ENCODE measurements around the gene PALM2AKAP2.
A peak's percentile ranks its signal among the peaks of the same experiment; 100 is the strongest.

Gene PALM2AKAP2

GRCh38 chr9:109806506-109807115 lies 26.6 kb downstream of the PALM2AKAP2 start:
- peak; percentile 35 for DNase-seq
- Histone ChIP-seq H3K36me3 (replicated peaks) (no peaks in the 10 kb centered on the region), H3K4me3 (ENCODE audit: low read depth, low read length) (no peak overlapping the region), H3K27me3 (replicated peaks) (no peaks in the 10 kb centered on the region), H3K27ac (peak overlapping the region; percentile 8)
- TF ChIP-seq CTCF (IDR thresholded peaks at IDR 0.05; ENCODE audit: low read depth, low read length, missing control alignments), result no peak
- in situ Hi-C loops (cut with HindIII; ENCODE audit: low pct_ligation_motif_present, low sequenced_read_pairs), result no loop called here

GRCh38 chr9:109811876-109812275 lies 31.9 kb downstream of the PALM2AKAP2 start:
- in situ Hi-C loops (cut with HindIII; ENCODE audit: low pct_ligation_motif_present, low sequenced_read_pairs), result no loop called here
- no peak for TF ChIP-seq CTCF (IDR thresholded peaks at IDR 0.05; ENCODE audit: low read depth, low read length, missing control alignments)
- DNase-seq, result no peak
- Histone ChIP-seq H3K27ac (no peak overlapping the region), H3K4me3 (ENCODE audit: low read depth, low read length) (no peak overlapping the region), H3K27me3 (replicated peaks) (no peaks in the 10 kb centered on the region), H3K36me3 (replicated peaks) (no peaks in the 10 kb centered on the region)

- no peak for DNase-seq
- no peak overlapping the region for H3K27ac ChIP-seq
These were observed 32.3 kb downstream of the PALM2AKAP2 start for GRCh38 chr9:109812331-109812730.

GRCh38 chr9:109812818-109813281 lies 32.9 kb downstream of the PALM2AKAP2 start:
- in situ Hi-C loops (cut with HindIII; ENCODE audit: low pct_ligation_motif_present, low sequenced_read_pairs), result no loop called here
- no peak for DNase-seq

More at GRCh38 chr9:109812331-109812730, 32.3 kb downstream of the PALM2AKAP2 start:
- H3K27me3 ChIP-seq (replicated peaks), result no peaks in the 10 kb centered on the region
- TF ChIP-seq CTCF (IDR thresholded peaks at IDR 0.05; ENCODE audit: low read depth, low read length, missing control alignments), result no peak
- H3K36me3 ChIP-seq (replicated peaks), result no peaks in the 10 kb centered on the region
- no peak overlapping the region for H3K4me3 ChIP-seq (ENCODE audit: low read depth, low read length)
- in situ Hi-C loops (cut with HindIII; ENCODE audit: low pct_ligation_motif_present, low sequenced_read_pairs), result no loop called here

GRCh38 chr9:109813303-109813702 lies 33.3 kb downstream of the PALM2AKAP2 start:
- TF ChIP-seq CTCF (IDR thresholded peaks at IDR 0.05; ENCODE audit: low read depth, low read length, missing control alignments), result no peak
- H3K27me3 ChIP-seq (replicated peaks), result no peaks in the 10 kb centered on the region
- no peak overlapping the region for H3K4me3 ChIP-seq (ENCODE audit: low read depth, low read length)
- no peak for DNase-seq
- no peak overlapping the region for H3K27ac ChIP-seq
- in situ Hi-C loops (cut with HindIII; ENCODE audit: low pct_ligation_motif_present, low sequenced_read_pairs), result no loop called here
- H3K36me3 ChIP-seq (replicated peaks), result no peaks in the 10 kb centered on the region

More at GRCh38 chr9:109812818-109813281, 32.9 kb downstream of the PALM2AKAP2 start:
- Histone ChIP-seq H3K27ac (no peak overlapping the region), H3K36me3 (replicated peaks) (no peaks in the 10 kb centered on the region), H3K4me3 (ENCODE audit: low read depth, low read length) (no peak overlapping the region), H3K27me3 (replicated peaks) (no peaks in the 10 kb centered on the region)
- no peak for TF ChIP-seq CTCF (IDR thresholded peaks at IDR 0.05; ENCODE audit: low read depth, low read length, missing control alignments)

- no peak for TF ChIP-seq CTCF (IDR thresholded peaks at IDR 0.05; ENCODE audit: low read depth, low read length, missing control alignments)
- Histone ChIP-seq H3K27me3 (replicated peaks) (no peaks in the 10 kb centered on the region), H3K27ac (no peak overlapping the region), H3K4me3 (ENCODE audit: low read depth, low read length) (no peak overlapping the region), H3K36me3 (replicated peaks) (no peaks in the 10 kb centered on the region)
- no peak for DNase-seq
- in situ Hi-C loops (cut with HindIII; ENCODE audit: low pct_ligation_motif_present, low sequenced_read_pairs), result no loop called here
These were observed 33.8 kb downstream of the PALM2AKAP2 start for GRCh38 chr9:109813829-109814228.
